Activated T-helper 1 cell treated with Interleukin-2 at 50 U/mL for 16 hours (primary cell): ENCODE measurements around the gene LCMT1.

ENCODE experiments used
- DNase-seq: peaks from one replicate; pipeline ENCODE4 v3.0.0-alpha.2; 2020; ENCODE audit warnings: low read depth

LCMT1 gene

GRCh38 chr16:25194273-25194878 lies 82.8 kb downstream of the LCMT1 start:
- no peak for DNase-seq

- no peak for DNase-seq
Observed at GRCh38 chr16:25198021-25198420, 86.5 kb downstream of the LCMT1 start.

GRCh38 chr16:25199457-25199856 lies 87.9 kb downstream of the LCMT1 start:
- DNase-seq = no peak

- no peak for DNase-seq
Observed at GRCh38 chr16:25210758-25211157, 99.2 kb downstream of the LCMT1 start.

- DNase-seq = no peak
Observed at GRCh38 chr16:25212636-25213035, 101.1 kb downstream of the LCMT1 start.

- DNase-seq = no peak
Observed at GRCh38 chr16:25213709-25214397, 102.3 kb downstream of the LCMT1 start.

DNA sequence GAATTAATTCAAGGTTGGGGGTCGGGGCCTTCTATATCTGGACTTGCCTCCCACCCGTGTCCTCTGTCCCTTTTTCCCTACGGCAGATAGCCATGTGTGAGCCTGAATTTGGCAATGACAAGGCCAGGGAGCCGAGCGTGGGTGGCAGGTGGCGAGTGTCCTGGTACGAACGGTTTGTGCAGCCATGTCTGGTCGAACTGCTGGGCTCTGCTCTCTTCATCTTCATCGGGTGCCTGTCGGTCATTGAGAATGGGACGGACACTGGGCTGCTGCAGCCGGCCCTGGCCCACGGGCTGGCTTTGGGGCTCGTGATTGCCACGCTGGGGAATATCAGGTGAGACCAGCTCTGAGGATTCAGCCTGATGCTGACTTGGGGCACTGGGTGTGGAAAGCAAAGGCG lies 105.6 kb downstream of the LCMT1 start:
- no peak for DNase-seq

DNA sequence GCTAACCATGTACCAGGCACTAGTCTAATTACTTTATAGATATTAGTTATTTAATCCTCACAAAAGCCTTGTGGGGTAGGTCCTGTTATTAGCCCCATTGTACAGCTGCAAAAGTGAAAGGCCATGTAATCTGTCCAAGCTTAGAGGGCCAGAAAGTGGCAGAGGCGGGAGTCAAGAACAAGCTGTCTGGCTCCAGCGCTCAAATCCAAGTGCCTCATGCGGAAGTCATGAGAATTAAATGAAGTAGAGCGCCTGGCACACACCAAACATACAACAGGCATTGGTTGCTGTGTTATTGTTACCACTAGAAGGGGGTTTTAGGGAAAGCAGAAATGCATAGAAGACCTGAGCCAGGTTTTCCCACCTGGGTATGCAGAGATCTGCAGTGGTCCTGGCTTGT lies 106.4 kb downstream of the LCMT1 start:
- no peak for DNase-seq

DNA sequence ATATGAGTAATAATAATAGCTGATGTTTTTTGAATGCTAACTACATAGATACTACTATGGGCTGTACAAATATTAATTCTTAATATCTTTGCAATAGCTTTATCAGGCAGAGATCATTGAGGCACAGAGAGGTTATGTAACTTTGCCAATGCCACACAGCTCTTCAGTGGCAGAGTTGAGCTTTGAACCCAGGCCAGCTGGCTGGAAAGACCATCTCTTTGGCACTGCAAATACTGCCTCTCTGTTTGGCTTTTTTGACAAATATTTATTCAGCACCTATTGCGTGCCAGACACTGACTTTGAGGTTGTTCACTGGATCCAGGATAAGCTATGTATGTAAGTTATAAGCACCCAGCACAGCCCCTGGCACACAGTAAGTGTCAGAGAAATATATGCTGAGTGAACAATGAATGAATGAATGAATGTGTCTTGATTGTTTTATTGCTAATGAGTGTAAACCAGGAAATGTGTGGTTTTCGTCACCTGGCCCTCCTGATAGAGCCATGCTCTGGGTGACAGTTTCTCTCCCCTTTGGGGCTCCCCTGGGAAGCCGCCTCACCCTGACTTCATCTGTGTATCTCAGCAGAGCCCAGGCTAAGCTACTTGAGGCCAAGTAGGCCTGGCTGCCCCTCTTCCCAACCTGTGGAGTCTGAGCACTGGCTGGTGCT lies 107.7 kb downstream of the LCMT1 start:
- DNase-seq = no peak

DNA sequence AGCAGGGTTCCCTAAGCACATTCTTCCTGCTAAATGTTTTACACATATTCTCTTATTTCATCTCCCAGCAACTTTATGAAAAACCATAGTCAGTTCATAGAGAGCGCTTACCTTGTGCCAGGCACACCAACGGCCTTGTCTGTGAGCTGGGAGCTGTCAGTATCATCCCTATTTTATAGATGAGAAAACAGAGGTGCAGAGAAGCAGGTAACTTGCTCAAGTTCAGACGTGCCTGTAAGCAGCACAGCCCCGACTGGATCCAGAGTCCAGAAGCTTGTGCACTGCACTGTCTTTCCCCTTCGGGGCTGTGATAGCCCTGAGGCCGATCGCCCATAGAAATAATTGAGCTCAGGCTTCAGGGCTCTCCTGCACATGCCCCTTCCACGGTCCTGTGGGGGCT lies 111.4 kb downstream of the LCMT1 start:
- DNase-seq = no peak

GRCh38 chr16:25223964-25224363 lies 112.4 kb downstream of the LCMT1 start:
- no peak for DNase-seq

DNA sequence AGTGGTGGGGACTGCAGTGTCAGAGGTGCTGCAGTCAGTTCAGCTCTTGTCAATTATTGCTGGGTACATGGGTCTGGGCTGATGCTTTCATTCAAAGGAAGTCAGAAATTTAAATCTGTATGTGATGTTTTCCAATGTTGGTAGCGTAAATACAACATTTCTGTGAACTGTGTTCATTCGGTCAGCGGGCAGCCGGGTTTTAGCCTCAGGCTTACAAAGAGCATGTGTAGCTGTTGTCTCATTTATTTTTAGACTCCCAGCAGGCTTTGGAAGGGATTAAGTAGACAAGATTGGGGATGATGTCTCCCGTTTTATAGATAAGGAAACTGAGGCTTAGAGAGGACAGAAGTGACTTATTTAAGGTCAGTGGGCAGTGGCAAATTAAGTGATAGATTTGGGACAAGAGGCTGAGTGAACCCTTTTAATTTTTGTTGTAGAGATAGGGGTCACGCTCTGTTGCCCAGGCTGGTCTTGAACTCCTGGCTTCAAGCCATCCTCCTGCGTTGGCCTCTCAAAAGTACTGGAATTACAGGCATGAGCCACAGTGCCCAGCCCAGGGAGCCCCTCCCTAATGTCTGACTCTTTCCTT lies 113.3 kb downstream of the LCMT1 start:
- no peak for DNase-seq
